Spleen (tissue), 13 donors: ENCODE measurements around the gene UCP1. TPM values are rescaled to one million over a fixed set of nuclear protein-coding genes. Genes with fewer than 3 reads are reported as not detected.

Source experiments
- DNase-seq: peaks from one replicate; pipeline ENCODE4 v3.0.0-alpha.2; 2020
- H3K27ac ChIP-seq, 8 donors: fragments of 200-600 bp; sonication (generic) in 7 of 8; 1 replicate in 4 of 8; 2 replicates in 4 of 8; pipeline versions ENCODE4 v1.5.0 to v1.8.0; 2016 to 2021; ENCODE audit warnings: inconsistent platforms in 4 of 8, mild to moderate bottlenecking in 4 of 8, moderate library complexity in 1 of 8
- H3K27me3 ChIP-seq, 7 donors: fragments of 200-600 bp; sonication (generic) in 6 of 7; replicated peaks in 1 of 7; 1 replicate in 4 of 7; 2 replicates in 3 of 7; pipeline versions ENCODE4 v1.5.0 to v1.8.0; 2016 to 2021; ENCODE audit warnings: inconsistent platforms in 3 of 7, mild to moderate bottlenecking in 1 of 7
- H3K36me3 ChIP-seq, 6 donors: fragments of 200-600 bp; sonication (generic) in 5 of 6; 1 replicate in 4 of 6; 2 replicates in 2 of 6; pipeline versions ENCODE4 v1.5.0 to v1.8.0; 2016 to 2021; ENCODE audit warnings: inconsistent platforms in 2 of 6
- H3K4me1 ChIP-seq, 6 donors: fragments of 200-600 bp; sonication (generic) in 5 of 6; 1 replicate in 3 of 6; 2 replicates in 3 of 6; pipeline versions ENCODE4 v1.5.0 to v1.8.0; 2016 to 2021; ENCODE audit warnings: inconsistent platforms in 3 of 6
- H3K4me3 ChIP-seq, 8 donors: fragments of 200-600 bp; sonication (generic) in 7 of 8; 1 replicate in 4 of 8; 2 replicates in 4 of 8; pipeline versions ENCODE4 v1.5.0 to v1.8.0; 2016 to 2021; ENCODE audit warnings: inconsistent platforms in 4 of 8, mild to moderate bottlenecking in 4 of 8, moderate library complexity in 2 of 8
- H3K9me3 ChIP-seq, 8 donors: fragments of 200-600 bp; sonication (generic) in 7 of 8; 1 replicate in 4 of 8; 2 replicates in 4 of 8; pipeline versions ENCODE4 v1.5.0 to v1.8.0; 2016 to 2021; ENCODE audit warnings: inconsistent platforms in 4 of 8
- CTCF ChIP-seq, 11 experiments: fragments of 200-600 bp in 7 of 11; fragments of 450-650 bp in 4 of 11; sonication (generic) in 4 of 11; IDR thresholded peaks in 8 of 11; conservative IDR thresholded peaks in 3 of 11; 1 replicate in 7 of 11; 2 replicates in 4 of 11; pipeline versions ENCODE4 v1.4.0 to v1.8.0; 2016 to 2021; ENCODE audit warnings: antibody characterized with exemption in 11 of 11, inconsistent platforms in 4 of 11, mild to moderate bottlenecking in 1 of 11
- POLR2A ChIP-seq, 3 donors: fragments of 450-650 bp; IDR thresholded peaks; one replicate each; pipeline ENCODE4 v1.5.1; 2017; ENCODE audit warnings: antibody characterized with exemption in 3 of 3, mild to moderate bottlenecking in 1 of 3
- POLR2AphosphoS5 ChIP-seq, 3 donors: sonication (generic); formaldehyde crosslinking; IDR thresholded peaks; one replicate each; pipeline ENCODE4 v1.5.1; 2017; ENCODE audit warnings: antibody characterized with exemption in 3 of 3
- WGBS, 5 donors: extraction: QIAGEN DNeasy Blood & Tissue Kit in 3 of 5; methylation state at CpG; one replicate each; pipeline versions ENCODE4 v1.1.5 to v1.1.7; 2013 to 2018; 5-methylcytosine and 5-hydroxymethylcytosine counted together
- intact Hi-C: fragments of 100-400 bp; cut with DNase I; formaldehyde crosslinking; loops from one replicate; pipeline ENCODE4 v1.15.0; 2023; ENCODE audit warnings: low total_unique reads
- long read RNA-seq, 2 donors: transcript quantifications; one replicate each; lab custom pipeline, GENCODE V29; 2026
- polyA plus RNA-seq, 3 donors: library from polyadenylated mRNA; stranded (reverse); fragments of 200-250 nt; gene quantifications; one replicate each; pipeline ENCODE4 v1.2.1, GENCODE V29; 2013
- total RNA-seq, 7 donors: library from RNA; depleted of rRNA in 3 of 7; stranded (reverse); fragments of >200 nt in 3 of 7; fragmentation: NEBNext Ultra II Directional in 4 of 7; extraction: Animal tissue kit (Norgen Biotek cat#: 25700) in 4 of 7; gene quantifications; one replicate each; pipeline versions ENCODE4 v1.1.0 to v1.2.1, GENCODE V29; 2016 to 2021
- donor health status: healthy with polysubstance abuse.
- donor health status: DM: no; HTN: no; CAD: no; lungs with moderate emphysema.
- donor health status: DM: no; HTN: no; CAD: no.
- donor health status: Bipolar disorder and iron deficiency.
- donor health status: healthy.
- donor health status: DM: no; HTN: no; CAD: no.
- donor health status: DM: yes; HTN: yes; CAD: no.

Gene UCP1
- not detected for total RNA-seq
- not detected for polyA plus RNA-seq
- long read RNA-seq, donor 1 = 0 reads
- long read RNA-seq, donor 2 = 0 reads

- WGBS, 5 donors = 2 to 7% (median 5%) methylated on average over 43 to 69 of the region's 69 CpGs
- TF ChIP-seq CTCF (IDR thresholded peaks at IDR 0.05 in 8 of 11, conservative IDR thresholded peaks at IDR 0.05 in 3 of 11) = no peak
- Histone ChIP-seq H3K4me3 (peak within 1 kb of the TSS; percentile 22 to 65 (median 38)), H3K9me3 (peaks cover 0 to 18% (median 12%) of the 10 kb centered on the region in 8 donors), H3K27me3 (peaks cover 5 to 90% (median 51%) of the 10 kb centered on the region in 7 donors), H3K27ac (no peak within 1 kb of the TSS), H3K4me1 (peaks cover 10 to 28% (median 22%) of the 10 kb centered on the region in 6 donors), H3K36me3 (no peaks in the 10 kb centered on the region)
- DNase-seq = no peak
- intact Hi-C loops = no loop called here
Measured at GRCh38 chr4:140568507-140569306, at the start of gene UCP1. Gene UCP1, minus strand, starts transcription at chr4:140568961. Its CDS starts 232 bp downstream, at chr4:140568729.

GRCh38 chr4:140617499-140618248 is 48.9 kb upstream of the UCP1 start:
- H3K4me1 ChIP-seq = peaks cover 0 to 4% (median under 1%) of the 10 kb centered on the region in 6 donors
- H3K27ac ChIP-seq = no peak overlapping the region
- H3K4me3 ChIP-seq = no peak overlapping the region
- peaks cover 0 to 23% (median 10%) of the 10 kb centered on the region in 6 donors for H3K36me3 ChIP-seq
- H3K9me3 ChIP-seq = no peaks in the 10 kb centered on the region
- 49 to 66% (median 58%) methylated on average over 7 of the region's 7 CpGs for WGBS, 5 donors
- no peak for DNase-seq
- intact Hi-C loops = no loop called here
- no peaks in the 10 kb centered on the region for H3K27me3 ChIP-seq
- TF ChIP-seq POLR2AphosphoS5 (IDR thresholded peaks at IDR 0.05) (no peak), CTCF (IDR thresholded peaks at IDR 0.05 in 8 of 11, conservative IDR thresholded peaks at IDR 0.05 in 3 of 11) (no peak), POLR2A (IDR thresholded peaks at IDR 0.05) (no peak)

GRCh38 chr4:140615451-140615850 is 46.7 kb upstream of the UCP1 start:
- TF ChIP-seq CTCF (IDR thresholded peaks at IDR 0.05 in 8 of 11, conservative IDR thresholded peaks at IDR 0.05 in 3 of 11) (no peak), POLR2A (IDR thresholded peaks at IDR 0.05) (no peak), POLR2AphosphoS5 (IDR thresholded peaks at IDR 0.05) (no peak)
- Histone ChIP-seq H3K9me3 (no peaks in the 10 kb centered on the region), H3K36me3 (peaks cover 0 to 5% (median 0%) of the 10 kb centered on the region in 6 donors), H3K4me3 (no peak overlapping the region), H3K27me3 (no peaks in the 10 kb centered on the region), H3K27ac (no peak overlapping the region), H3K4me1 (peaks cover 0 to 13% (median 8%) of the 10 kb centered on the region in 6 donors)
- intact Hi-C loops = no loop called here
- DNase-seq = no peak
- WGBS, 5 donors = 84 to 94% (median 88%) methylated on average over 1 of the region's 1 CpG

GRCh38 chr4:140612357-140612756 is 43.6 kb upstream of the UCP1 start:
- WGBS, 5 donors = 14 to 23% (median 19%) methylated on average over 1 of the region's 1 CpG
- Histone ChIP-seq H3K9me3 (no peaks in the 10 kb centered on the region), H3K27ac (no peak overlapping the region), H3K27me3 (peaks cover 0 to 4% (median 0%) of the 10 kb centered on the region in 7 donors), H3K4me3 (no peak overlapping the region), H3K36me3 (no peaks in the 10 kb centered on the region), H3K4me1 (peaks cover 0 to 22% (median 11%) of the 10 kb centered on the region in 6 donors)
- TF ChIP-seq POLR2AphosphoS5 (IDR thresholded peaks at IDR 0.05) (no peak), POLR2A (IDR thresholded peaks at IDR 0.05) (no peak), CTCF (IDR thresholded peaks at IDR 0.05 in 8 of 11, conservative IDR thresholded peaks at IDR 0.05 in 3 of 11) (no peak)
- DNase-seq = no peak
- intact Hi-C loops = no loop called here
